T47D (cell line): ENCODE results near the gene SNX20.
A peak's percentile ranks its signal among the peaks of the same experiment; 100 is the strongest.

Source experiments
- DNase-seq, 2 experiments: peaks; one replicate each; pipeline versions ENCODE4 v3.0.0 to v3.0.0-alpha.2; 2011 to 2012; ENCODE audit warnings: low read depth in 1 of 2, low spot score in 1 of 2
- JUND ChIP-seq: IDR thresholded peaks from 2 replicates; pipeline ENCODE4 v1.6.1; 2012; ENCODE audit warnings: low read depth
- in situ Hi-C: cut with HindIII; loops from 2 replicates; pipeline ENCODE4 v1.10.0; 2016; ENCODE audit warnings: low sequenced_read_pairs, low pct_unique_long_range_greater_than_20kb

SNX20 gene

DNA sequence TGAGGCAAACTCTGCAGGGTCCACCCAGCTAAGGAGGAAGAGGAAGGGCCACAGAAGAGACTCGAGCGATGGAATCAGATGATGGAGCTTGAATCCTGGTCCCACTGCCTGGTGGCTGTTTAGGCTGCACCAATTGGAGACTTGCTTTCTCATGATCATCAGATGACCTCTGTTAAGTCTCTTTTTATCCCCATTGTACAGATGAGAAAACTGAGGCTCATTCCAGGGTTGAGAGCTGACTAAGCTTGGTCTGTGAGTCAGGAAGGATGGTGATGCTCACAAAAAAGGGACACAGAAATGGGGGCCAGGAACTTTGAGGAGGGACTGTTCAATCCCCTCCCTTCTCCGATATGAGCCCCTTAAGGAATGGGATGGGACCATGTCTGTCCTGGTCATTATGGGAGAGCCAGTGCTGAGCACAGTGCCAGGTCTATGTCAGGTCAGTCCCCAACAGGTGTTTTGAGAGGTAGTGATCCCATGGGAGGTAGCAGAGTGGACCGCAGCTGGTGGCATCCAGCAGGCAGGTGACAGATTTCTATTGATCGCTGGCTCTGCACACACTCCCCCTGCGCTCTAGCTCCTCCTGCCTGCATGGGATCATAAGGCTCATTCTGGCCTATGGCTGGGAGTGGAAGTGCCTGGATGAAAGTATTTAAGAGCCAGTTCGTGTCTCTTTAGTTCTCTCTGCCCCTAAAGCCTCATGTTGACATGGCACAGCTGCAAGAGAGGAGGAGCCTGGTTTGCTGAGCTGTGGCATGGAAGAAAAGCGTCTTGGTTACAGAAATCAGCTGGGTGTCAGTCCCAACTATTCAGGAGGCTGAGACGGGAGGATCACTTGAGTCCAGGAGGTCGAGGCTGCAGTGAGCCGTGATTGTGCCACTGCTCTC is 27.2 kb downstream of the SNX20 start:
- in situ Hi-C loops = no loop called here
- DNase-seq = no peak
- no peak for TF ChIP-seq JUND

DNA sequence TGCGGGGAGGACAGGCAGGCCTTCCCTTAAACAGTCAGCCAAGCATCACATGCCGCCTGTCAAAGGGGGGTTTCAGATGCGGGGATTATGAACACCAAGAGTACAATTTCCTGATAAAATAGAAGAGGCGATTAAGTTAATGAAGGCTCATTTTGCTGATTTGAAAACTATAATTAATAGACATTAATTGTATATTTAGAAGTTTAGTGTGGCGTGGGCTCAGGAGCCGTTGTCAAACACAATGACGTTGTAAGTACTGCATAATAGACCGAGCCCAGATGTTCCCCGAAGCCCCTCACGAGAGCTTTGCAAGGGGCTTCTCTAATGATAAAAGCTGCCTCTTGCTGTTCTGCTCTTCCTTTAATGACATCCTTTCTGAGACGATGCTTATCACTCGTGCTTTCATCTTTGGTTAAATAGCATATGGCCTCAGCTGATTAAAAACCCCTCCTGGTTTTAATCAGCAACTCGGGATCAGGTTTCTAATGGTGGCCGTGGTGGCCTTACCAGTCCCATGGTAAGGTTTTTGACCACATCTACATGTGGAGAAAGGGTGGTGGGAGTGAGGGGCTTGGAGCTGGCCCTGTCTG is 28.2 kb downstream of the SNX20 start:
- TF ChIP-seq JUND = no peak
- in situ Hi-C loops = no loop called here
- DNase-seq = no peak

DNA sequence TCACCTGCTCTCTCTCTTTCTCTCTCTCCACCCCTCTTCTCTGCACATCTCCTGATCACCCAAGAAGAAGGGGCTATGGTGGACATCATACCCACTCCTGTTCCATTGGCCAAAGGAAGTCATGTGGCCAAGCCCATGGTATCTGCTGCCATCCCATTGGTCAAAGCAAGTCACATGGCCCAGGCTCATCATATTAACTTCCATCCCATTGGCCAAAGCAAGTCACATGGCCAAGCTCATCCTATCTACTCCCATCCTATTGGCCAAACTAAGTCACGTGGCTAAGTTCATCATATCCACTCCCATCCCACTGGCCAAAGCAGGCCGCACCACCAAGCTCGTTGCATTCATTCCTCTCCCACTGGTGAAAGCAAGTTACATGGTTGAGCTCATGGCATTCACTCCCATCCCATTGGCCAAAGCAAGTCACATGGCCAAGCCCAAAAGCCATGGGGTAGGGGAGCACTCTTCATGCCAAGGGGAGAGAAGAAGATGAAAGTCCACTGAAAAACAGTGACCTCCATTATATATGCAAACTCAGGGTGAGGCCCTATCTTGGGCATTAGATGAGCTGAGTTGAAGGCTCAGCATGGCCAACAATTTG is 29.2 kb downstream of the SNX20 start:
- in situ Hi-C loops = no loop called here
- no peak for TF ChIP-seq JUND
- DNase-seq = no peak

DNA sequence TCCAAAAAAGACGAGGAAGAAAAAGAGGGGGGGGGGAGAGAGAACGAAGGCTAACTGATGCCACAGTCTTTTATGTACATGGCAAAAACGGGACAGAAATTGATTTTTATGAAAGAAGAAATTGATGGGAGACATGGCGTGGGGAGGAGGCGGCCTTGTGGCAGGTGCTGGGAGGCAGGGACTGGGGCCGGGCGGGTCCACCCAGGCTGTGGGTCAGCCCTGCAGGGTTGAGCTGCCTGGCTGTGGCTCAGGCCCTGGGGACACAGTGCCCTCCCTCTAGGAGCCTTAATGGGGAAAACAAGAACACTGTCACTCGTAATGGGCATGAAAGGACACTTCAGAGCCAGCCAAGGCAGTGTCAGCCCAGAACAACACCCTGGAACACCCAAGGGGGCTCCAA is 34.8 kb downstream of the SNX20 start:
- no peak for TF ChIP-seq JUND
- DNase-seq = no peak

DNA sequence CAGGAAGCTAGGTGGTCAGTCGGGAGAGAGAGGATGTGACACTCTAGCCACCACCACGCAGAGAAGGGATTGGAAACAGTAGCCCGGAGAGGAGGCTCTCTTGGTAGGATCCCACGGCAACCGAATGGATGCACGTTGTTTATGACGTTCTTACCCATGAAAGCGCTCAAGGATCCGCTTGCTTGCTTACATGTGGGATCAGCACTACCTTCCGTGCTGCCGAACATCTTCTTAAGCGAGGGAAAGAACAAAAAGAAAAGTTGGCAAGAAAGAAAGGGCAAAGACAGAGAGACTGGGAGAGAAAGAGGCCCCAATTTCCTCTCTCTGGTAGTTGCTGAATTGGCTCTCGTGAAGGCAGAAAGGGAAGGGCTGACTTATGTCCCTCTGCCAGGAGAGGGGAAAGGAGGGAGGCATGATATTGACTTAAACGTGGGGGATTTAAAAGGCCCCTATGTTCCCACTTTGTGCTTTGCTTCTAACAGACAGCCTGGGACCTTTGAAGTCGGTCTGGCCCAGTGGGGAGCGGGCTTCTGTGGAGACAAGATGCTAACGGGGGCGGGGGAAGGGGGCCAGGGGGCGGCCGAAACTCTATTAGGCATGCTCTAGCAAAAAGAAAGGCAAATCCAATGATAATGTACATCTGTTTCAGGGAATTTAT is 35.4 kb downstream of the SNX20 start:
- TF ChIP-seq JUND = no peak

More for the DNA sequence above, 34.8 kb downstream of the SNX20 start:
- in situ Hi-C loops = no loop called here

DNA sequence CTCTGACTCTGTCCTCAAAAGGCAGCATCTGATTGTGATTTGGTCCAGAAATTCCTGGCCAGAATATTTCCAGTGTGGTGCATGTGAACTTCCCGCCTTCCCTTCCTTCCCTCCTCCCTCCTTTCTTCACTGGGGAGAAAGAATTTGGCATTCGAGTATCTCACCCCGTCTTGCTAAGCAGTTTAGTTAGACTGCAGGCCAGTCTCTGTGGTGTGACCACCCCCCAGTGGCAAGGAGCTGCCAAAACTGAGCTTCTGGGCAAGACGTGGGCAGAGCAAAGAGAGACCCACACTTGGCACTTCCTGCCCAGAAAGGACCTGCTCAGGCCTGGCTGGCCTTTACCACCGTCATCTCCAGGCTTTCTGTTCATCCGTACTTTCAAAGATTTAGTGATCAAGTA is 36.4 kb downstream of the SNX20 start:
- no peak for TF ChIP-seq JUND
- in situ Hi-C loops = no loop called here
- DNase-seq = peak; percentile 38 to 51

More for the DNA sequence above, 35.4 kb downstream of the SNX20 start:
- in situ Hi-C loops = no loop called here
- no peak for DNase-seq

DNA sequence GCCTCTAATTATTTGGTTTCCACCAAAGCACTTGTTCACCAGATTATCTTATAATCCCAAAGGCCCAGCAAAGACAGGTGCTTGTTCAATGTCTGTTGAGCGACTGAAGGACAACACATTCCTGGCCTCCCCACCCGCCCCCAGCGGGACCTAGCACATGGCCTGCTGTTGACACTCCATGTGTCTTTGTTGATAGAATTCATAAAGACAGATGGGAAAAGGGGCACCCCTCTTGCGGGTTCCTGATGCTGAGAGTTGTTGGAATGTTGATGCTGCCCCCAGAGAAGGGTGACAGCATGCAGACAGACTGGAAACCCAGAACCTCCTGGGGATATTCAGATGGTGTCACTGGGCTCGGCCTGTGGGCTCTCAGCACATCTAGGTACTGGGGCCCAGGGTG is 36.9 kb downstream of the SNX20 start:
- TF ChIP-seq JUND = no peak
- in situ Hi-C loops = no loop called here
- DNase-seq = no peak

DNA sequence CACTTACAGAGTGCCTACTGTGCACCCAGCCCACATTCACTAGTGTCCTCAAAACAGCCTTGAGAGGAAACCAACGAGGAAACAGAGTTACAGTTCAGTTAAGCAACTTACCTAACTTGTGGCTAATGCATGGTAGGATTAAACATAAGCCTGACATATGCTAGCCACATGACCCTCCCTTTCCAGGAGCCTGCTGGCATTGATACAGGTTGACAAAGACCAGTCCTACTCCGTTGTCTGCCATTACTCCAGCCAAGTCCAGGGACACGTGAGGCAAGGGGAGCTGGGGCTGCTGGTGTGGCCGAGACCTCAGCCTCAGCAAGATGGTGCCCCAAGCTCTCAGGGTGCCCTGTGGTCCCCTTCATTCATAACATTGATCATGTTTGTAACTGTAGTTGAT is 37.9 kb downstream of the SNX20 start:
- no peak for DNase-seq
- no peak for TF ChIP-seq JUND
- in situ Hi-C loops = no loop called here

- in situ Hi-C loops = no loop called here
- DNase-seq = no peak
- TF ChIP-seq JUND = no peak
These were observed 38.8 kb downstream of the SNX20 start for GRCh38 chr16:50642349-50642748.

GRCh38 chr16:50641818-50642187 is 39.3 kb downstream of the SNX20 start:
- in situ Hi-C loops = no loop called here
- DNase-seq = no peak
- TF ChIP-seq JUND = no peak

- no peak for TF ChIP-seq JUND
- DNase-seq = no peak
- in situ Hi-C loops = no loop called here
These were observed 39.9 kb downstream of the SNX20 start for GRCh38 chr16:50640919-50641817.

DNA sequence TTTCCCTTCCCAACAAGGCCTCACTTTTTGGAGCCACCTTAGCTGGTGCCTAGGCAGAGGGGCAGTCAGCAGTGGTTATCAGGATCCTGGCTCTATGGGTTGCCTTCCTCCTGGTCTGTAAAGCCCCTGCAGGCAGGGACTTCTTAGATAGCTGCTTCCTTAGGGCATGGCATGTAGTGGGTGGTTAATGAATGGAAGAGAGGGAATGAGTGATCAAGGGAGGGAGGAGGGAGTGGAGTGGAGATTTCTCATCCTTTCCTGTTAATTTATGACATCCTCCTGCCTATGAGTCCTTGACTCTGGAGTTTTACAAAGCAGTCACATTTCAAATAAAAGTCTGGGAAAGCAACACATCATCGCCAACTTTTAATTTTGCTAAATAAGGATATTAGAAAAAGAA is 40.7 kb downstream of the SNX20 start:
- DNase-seq = no peak
- no peak for TF ChIP-seq JUND
- in situ Hi-C loops = no loop called here
